Lower lobe of right lung (tissue), 2 donors: ENCODE data around the gene TRAPPC3. TPM values are rescaled to one million over a fixed set of nuclear protein-coding genes. Genes with fewer than 3 reads are reported as not detected.

Experiments
- ATAC-seq, 2 donors: fragments of 200-7000 bp; cut with Tn5 transposase; one replicate each; pipeline ENCODE4 v1.9.1; 2020 to 2022; ENCODE audit warnings: mild to moderate bottlenecking in 2 of 2, moderate library complexity in 2 of 2
- DNase-seq: peaks from one replicate; pipeline ENCODE4 v3.0.0-alpha.2; 2020
- H3K27ac ChIP-seq: fragments of 200-600 bp; one replicate; pipeline ENCODE4 v1.8.0; 2022
- H3K27me3 ChIP-seq: fragments of 200-600 bp; one replicate; pipeline ENCODE4 v1.8.0; 2022; ENCODE audit warnings: low read depth
- H3K36me3 ChIP-seq: fragments of 200-600 bp; one replicate; pipeline ENCODE4 v1.8.0; 2022; ENCODE audit warnings: mild to moderate bottlenecking
- H3K4me1 ChIP-seq: fragments of 200-600 bp; one replicate; pipeline ENCODE4 v1.8.0; 2022
- H3K4me3 ChIP-seq: fragments of 200-600 bp; one replicate; pipeline ENCODE4 v1.8.0; 2022; ENCODE audit warnings: mild to moderate bottlenecking
- H3K9me3 ChIP-seq: fragments of 200-600 bp; one replicate; pipeline ENCODE4 v1.8.0; 2022
- CTCF ChIP-seq: fragments of 200-600 bp; IDR thresholded peaks from one replicate; pipeline ENCODE4 v1.8.0; 2022; ENCODE audit warnings: antibody characterized with exemption, mild to moderate bottlenecking
- intact Hi-C: fragments of 100-400 bp; cut with DNase I; formaldehyde crosslinking; loops from one replicate; pipeline ENCODE4 v1.11.0; 2022
- total RNA-seq: library from RNA; stranded (reverse); fragmentation: NEBNext Ultra II Directional; extraction: Animal tissue kit (Norgen Biotek cat#: 25700); gene quantifications from one replicate; pipeline ENCODE4 v1.2.1, GENCODE V29; 2021
- donor health status: DM: no; HTN: yes; CAD: no; lungs with severe emphysema.

The TRAPPC3 gene
- total RNA-seq, 1 donor from 2014 or later = 60.3 TPM

GRCh38 chr1:36087233-36088123 lies 61.8 kb downstream of the TRAPPC3 start:
- DNase-seq = no peak
- no peak overlapping the region for H3K27ac ChIP-seq
- no peaks in the 10 kb centered on the region for H3K9me3 ChIP-seq
- TF ChIP-seq CTCF = no peak
- ATAC-seq = no peak
- peaks cover 38% of the 10 kb centered on the region for H3K4me1 ChIP-seq
- H3K27me3 ChIP-seq = peaks cover 14% of the 10 kb centered on the region
- intact Hi-C loops = no loop called here
- peaks cover 23% of the 10 kb centered on the region for H3K36me3 ChIP-seq
- H3K4me3 ChIP-seq = no peak overlapping the region

Other genes starting within 250 kb of the TRAPPC3 start
- gene AGO3, start 218.4 kb downstream of the TRAPPC3 start, total RNA-seq = 33.9 TPM
- gene TEKT2, start 65.4 kb downstream of the TRAPPC3 start, total RNA-seq = 9.3 TPM
- gene ADPRS, start 60.6 kb downstream of the TRAPPC3 start, total RNA-seq = 32.4 TPM
- gene COL8A2, start 24.3 kb downstream of the TRAPPC3 start, total RNA-seq = 24.4 TPM
- 120 TPM for gene MAP7D1, start 6.7 kb upstream of the TRAPPC3 start, total RNA-seq
- 81.0 TPM for gene THRAP3, start 75.0 kb upstream of the TRAPPC3 start, total RNA-seq
- 8.5 TPM for gene SH3D21, start 156.9 kb upstream of the TRAPPC3 start, total RNA-seq
- gene EVA1B, start 174.2 kb upstream of the TRAPPC3 start, total RNA-seq = 25.7 TPM
- 74.2 TPM for gene STK40, start 236.4 kb upstream of the TRAPPC3 start, total RNA-seq
- 44.5 TPM for gene LSM10, start 248.4 kb upstream of the TRAPPC3 start, total RNA-seq